HepG2 (cell line): ENCODE data around the gene SPINK8. TPM values are rescaled to one million over a fixed set of nuclear protein-coding genes. Genes with fewer than 3 reads are reported as not detected.
"Not testable (repeated sequence)": the region's sequence is repeated elsewhere in the genome, so short reads cannot be mapped to it uniquely, and the experiment has no call there.

Experiments used
- ATAC-seq: fragments of 200-7000 bp; cut with Tn5 transposase; 3 replicates; pipeline ENCODE4 v1.9.1; 2020; ENCODE audit warnings: mild to moderate bottlenecking, moderate library complexity
- BruUV-seq: library from RNA; stranded (reverse); fragments of 400-500 nt; replicated peaks from 2 replicates; lab custom pipeline; 2021; lab: Mats Ljungman, UMichigan
- CTCF ChIA-PET: fragments of 300-600 bp; formaldehyde crosslinking; extraction: SDS; loops from one replicate; lab custom pipeline; 2021; ENCODE audit warnings: low total read pairs, inconsistent platforms, low intra/inter-chr PET ratio; lab: Yijun Ruan, JAX
- POLR2A ChIA-PET: fragments of 350-600 bp; sonication (Branson Sonifier 250); formaldehyde crosslinking; loops from one replicate; lab custom pipeline; 2020; ENCODE audit warnings: antibody characterized with exemption, inconsistent platforms; lab: Yijun Ruan, JAX
- DNase-seq: peaks from one replicate; pipeline ENCODE4 v3.0.0-alpha.2; 2015; ENCODE audit warnings: low spot score
- FAIRE-seq: peaks from 3 replicates; lab custom pipeline; 2011; peaks lifted over from hg19 to GRCh38; lab: Jason Lieb, UNC
- H2AFZ ChIP-seq: one replicate; pipeline ENCODE4 v1.6.1; 2011; ENCODE audit warnings: low read length, inconsistent platforms
- H3K27ac ChIP-seq: fragments of 300-600 bp; 3 replicates; pipeline ENCODE4 v1.8.0; 2011; ENCODE audit warnings: mixed run types, mild to moderate bottlenecking, mixed read lengths, low read length, inconsistent platforms; ENCODE audit not compliant: insufficient read depth; ENCODE audit errors: extremely low read length
- H3K27me3 ChIP-seq, 2 experiments: fragments of 200-600 bp in 1 of 2; 2 replicates in 1 of 2; 3 replicates in 1 of 2; pipeline versions ENCODE4 v1.6.0 to v1.8.0; 2011; ENCODE audit warnings: low read length in 2 of 2, mild to moderate bottlenecking in 2 of 2, moderate library complexity in 2 of 2, inconsistent platforms in 1 of 2; ENCODE audit not compliant: insufficient read depth in 2 of 2, control insufficient read depth in 1 of 2
- H3K36me3 ChIP-seq, 2 experiments: fragments of 200-600 bp in 1 of 2; replicated peaks in 1 of 2; 2 replicates in 1 of 2; 3 replicates in 1 of 2; pipeline versions ENCODE4 v1.5.1 to v1.8.0; 2011; ENCODE audit warnings: low read length in 2 of 2, inconsistent platforms in 1 of 2; ENCODE audit not compliant: insufficient read depth in 2 of 2, control insufficient read depth in 1 of 2
- H3K4me1 ChIP-seq: 2 replicates; pipeline ENCODE4 v1.5.1; 2012; ENCODE audit warnings: low read length, inconsistent platforms; ENCODE audit not compliant: insufficient read depth
- H3K4me2 ChIP-seq: 2 replicates; pipeline ENCODE4 v1.6.0; 2011; ENCODE audit warnings: low read depth, low read length, inconsistent platforms
- H3K4me3 ChIP-seq, 3 experiments: fragments of 200-600 bp in 1 of 3; sonication (generic), shearing (Covaris generic) in 1 of 3; replicated peaks in 1 of 3; 2 replicates each; pipeline ENCODE4 v1.5.1; 2011 to 2016; ENCODE audit warnings: low read length in 3 of 3, inconsistent platforms in 2 of 3, low read depth in 2 of 3, mild to moderate bottlenecking in 2 of 3, control low read depth in 1 of 3, mixed read lengths in 1 of 3; ENCODE audit not compliant: insufficient read depth in 1 of 3
- H3K79me2 ChIP-seq: one replicate; pipeline ENCODE4 v1.6.1; 2011; ENCODE audit warnings: low read length, inconsistent platforms; ENCODE audit not compliant: insufficient read depth
- H3K9ac ChIP-seq: 2 replicates; pipeline ENCODE4 v1.6.0; 2011; ENCODE audit warnings: mild to moderate bottlenecking, low read depth, low read length, inconsistent platforms; ENCODE audit not compliant: insufficient read depth
- H3K9me3 ChIP-seq: 2 replicates; pipeline ENCODE4 v1.5.1; 2012; ENCODE audit warnings: mild to moderate bottlenecking, low read length
- H4K20me1 ChIP-seq: 2 replicates; pipeline ENCODE4 v1.6.0; 2011; ENCODE audit warnings: inconsistent platforms, mild to moderate bottlenecking, low read length, moderate library complexity; ENCODE audit not compliant: insufficient read depth
- CBX2 ChIP-seq, 2 experiments: fragments of 200-600 bp in 1 of 2; sonication (generic); formaldehyde crosslinking in 1 of 2; IDR thresholded peaks; 2 replicates each; pipeline versions ENCODE4 v1.7.0 to v1.8.1; 2018 to 2022; ENCODE audit warnings: low read depth in 2 of 2, low read length in 1 of 2, mild to moderate bottlenecking in 1 of 2, missing genetic modification reagents in 1 of 2
- ZNF672 ChIP-seq: sonication (generic); formaldehyde crosslinking; IDR thresholded peaks from 2 replicates; pipeline ENCODE4 v1.8.1; 2022; ENCODE audit warnings: missing genetic modification reagents
- WGBS: methylation state at CpG from one replicate; pipeline ENCODE4 v1.1.6; 2017; ENCODE audit warnings: low lambda C conversion rate; 5-methylcytosine and 5-hydroxymethylcytosine counted together
- in situ Hi-C: cut with HindIII; loops from 2 replicates; pipeline ENCODE4 v1.10.0; 2017; ENCODE audit warnings: low pct_unique_long_range_greater_than_20kb; ENCODE audit not compliant: extremely low pct_ligation_motif_present
- intact Hi-C: fragments of 100-400 bp; cut with micrococcal nuclease; formaldehyde crosslinking; loops from one replicate; pipeline ENCODE4 v1.10.0; 2022; ENCODE audit not compliant: unreplicated experiment
- polyA plus RNA-seq, 8 experiments: library from polyadenylated mRNA; depleted of rRNA in 3 of 8; stranded (reverse) in 7 of 8; unstranded in 1 of 8; fragments of >200 nt; fragmentation: Illumina TruSeq in 4 of 8; extraction: Trizol in 4 of 8; gene quantifications; 2 replicates each; pipeline versions ENCODE4 v1.2.1 to v1.2.3, GENCODE V29; 2011 to 2016; ENCODE audit warnings: low read depth in 4 of 8, missing spikeins in 1 of 8, mixed read lengths in 1 of 8; ENCODE audit not compliant: insufficient read depth in 1 of 8
- total RNA-seq, 5 experiments: library from RNA; depleted of rRNA; stranded (reverse); fragments of >200 nt; fragmentation: Illumina TruSeq; extraction: Trizol; gene quantifications; 2 replicates each; pipeline ENCODE4 v1.2.3, GENCODE V29; 2016; ENCODE audit warnings: low read depth in 1 of 5
- TF ChIP-seq, protein P1 (sequence below): sonication (generic); formaldehyde crosslinking; IDR thresholded peaks from 2 replicates; pipeline ENCODE4 v1.9.0; 2021; ENCODE audit warnings: missing genetic modification reagents, borderline replicate concordance

Gene SPINK8
- total and polyA plus RNA-seq, 2 of the 13 experiments (the other 11 are each of a cell fraction or from before 2014, with no cell fraction given), result not detected

- peaks cover 0 to 15% of the 10 kb centered on the region in 2 experiments; a peak in 2 of 5 replicates for H3K27me3 ChIP-seq
- H3K79me2 ChIP-seq, H3K4me3 ChIP-seq, H4K20me1 ChIP-seq, POLR2A ChIA-PET, H3K4me2 ChIP-seq, H3K9ac ChIP-seq, DNase-seq, BruUV-seq, H3K4me1 ChIP-seq, in situ Hi-C loops, FAIRE-seq, H3K36me3 ChIP-seq, intact Hi-C loops, ATAC-seq, H2AFZ ChIP-seq, CTCF ChIA-PET, H3K9me3 ChIP-seq, H3K27ac ChIP-seq: not testable (repeated sequence)
- WGBS, result 25% methylated on average over 5 of the region's 5 CpGs
Observed at GRCh38 chr3:48337536-48337935, 4.1 kb upstream of the SPINK8 start.

GRCh38 chr3:48335286-48335685 is 1.8 kb upstream of the SPINK8 start:
- H3K36me3 ChIP-seq, POLR2A ChIA-PET, H3K9me3 ChIP-seq, intact Hi-C loops, H3K4me3 ChIP-seq, FAIRE-seq, H2AFZ ChIP-seq, in situ Hi-C loops, H3K27ac ChIP-seq, CTCF ChIA-PET, H3K4me1 ChIP-seq, ATAC-seq, H3K9ac ChIP-seq, H4K20me1 ChIP-seq, H3K79me2 ChIP-seq, H3K4me2 ChIP-seq, DNase-seq, BruUV-seq: not testable (repeated sequence)
- WGBS, result 23% methylated on average over 4 of the region's 9 CpGs
- peaks cover 0 to 15% of the 10 kb centered on the region in 2 experiments; a peak in 2 of 5 replicates for H3K27me3 ChIP-seq

- DNase-seq, result no peak
- no peak for ATAC-seq
Observed at GRCh38 chr3:48334605-48335004, 1.1 kb upstream of the SPINK8 start.

More at GRCh38 chr3:48334605-48335004, 1.1 kb upstream of the SPINK8 start:
- no peak overlapping the region for H3K27ac ChIP-seq
- no peaks in the 10 kb centered on the region for H3K9me3 ChIP-seq
- no peak overlapping the region for H3K9ac ChIP-seq
- intact Hi-C loops (no loop called here), in situ Hi-C loops (no loop called here)
- peaks cover 0 to 15% of the 10 kb centered on the region in 2 experiments; a peak in 2 of 5 replicates for H3K27me3 ChIP-seq
- H2AFZ ChIP-seq, result no peak overlapping the region
- POLR2A ChIA-PET, result no interaction called here
- H3K36me3 ChIP-seq, result no peaks in the 10 kb centered on the region
- 18% methylated on average over 3 of the region's 3 CpGs for WGBS
- no peaks in the 10 kb centered on the region for H3K4me1 ChIP-seq
- H4K20me1 ChIP-seq, result no peaks in the 10 kb centered on the region
- no peak overlapping the region for H3K4me2 ChIP-seq
- CTCF ChIA-PET, result no interaction called here
- no peak overlapping the region for H3K4me3 ChIP-seq
- no peaks in the 10 kb centered on the region for H3K79me2 ChIP-seq
- TF ChIP-seq ZNF672 (CRISPR knock-in tag), result no peak
- TF ChIP-seq, protein P1, sequence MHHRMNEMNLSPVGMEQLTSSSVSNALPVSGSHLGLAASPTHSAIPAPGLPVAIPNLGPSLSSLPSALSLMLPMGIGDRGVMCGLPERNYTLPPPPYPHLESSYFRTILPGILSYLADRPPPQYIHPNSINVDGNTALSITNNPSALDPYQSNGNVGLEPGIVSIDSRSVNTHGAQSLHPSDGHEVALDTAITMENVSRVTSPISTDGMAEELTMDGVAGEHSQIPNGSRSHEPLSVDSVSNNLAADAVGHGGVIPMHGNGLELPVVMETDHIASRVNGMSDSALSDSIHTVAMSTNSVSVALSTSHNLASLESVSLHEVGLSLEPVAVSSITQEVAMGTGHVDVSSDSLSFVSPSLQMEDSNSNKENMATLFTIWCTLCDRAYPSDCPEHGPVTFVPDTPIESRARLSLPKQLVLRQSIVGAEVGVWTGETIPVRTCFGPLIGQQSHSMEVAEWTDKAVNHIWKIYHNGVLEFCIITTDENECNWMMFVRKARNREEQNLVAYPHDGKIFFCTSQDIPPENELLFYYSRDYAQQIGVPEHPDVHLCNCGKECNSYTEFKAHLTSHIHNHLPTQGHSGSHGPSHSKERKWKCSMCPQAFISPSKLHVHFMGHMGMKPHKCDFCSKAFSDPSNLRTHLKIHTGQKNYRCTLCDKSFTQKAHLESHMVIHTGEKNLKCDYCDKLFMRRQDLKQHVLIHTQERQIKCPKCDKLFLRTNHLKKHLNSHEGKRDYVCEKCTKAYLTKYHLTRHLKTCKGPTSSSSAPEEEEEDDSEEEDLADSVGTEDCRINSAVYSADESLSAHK (CRISPR knock-in tag), result no peak
- peak; percentile 82; the same call in 1 of the 2 replicates for TF ChIP-seq CBX2 (IDR thresholded peaks at IDR 0.05; ENCODE audit: low read depth, low read length)
- no peak for TF ChIP-seq CBX2 (CRISPR knock-in tag; IDR thresholded peaks at IDR 0.05; ENCODE audit: low read depth)
- FAIRE-seq, result no peak
- no TSS peak for BruUV-seq
